H1 (cell line): ENCODE data around the gene UTRN. TPM values are rescaled to one million over a fixed set of nuclear protein-coding genes. Genes with fewer than 3 reads are reported as not detected.

Source experiments
- CTCF ChIA-PET: fragments of 300-600 bp; sonication (Branson Sonifier 250); formaldehyde crosslinking; loops from one replicate; lab custom pipeline; 2021; ENCODE audit not compliant: partially characterized antibody; lab: Charles Lee
- POLR2A ChIA-PET: fragments of 300-600 bp; sonication (Branson Sonifier 250); formaldehyde crosslinking; loops from one replicate; lab custom pipeline; 2021; ENCODE audit warnings: inconsistent platforms; ENCODE audit not compliant: partially characterized antibody; lab: Charles Lee
- DNase-seq, 2 experiments: peaks; one replicate each; pipeline versions ENCODE4 v3.0.0 to v3.0.0-alpha.2; 2010 to 2022; ENCODE audit warnings: low spot score in 2 of 2, low read depth in 1 of 2, mixed read lengths in 1 of 2
- FAIRE-seq: peaks from 2 replicates; lab custom pipeline; 2011; peaks lifted over from hg19 to GRCh38; lab: Jason Lieb, UNC
- H2AFZ ChIP-seq: 2 replicates; pipeline ENCODE4 v1.8.1; 2012; ENCODE audit warnings: low read length, inconsistent platforms
- H2AK5ac ChIP-seq: 2 replicates; pipeline ENCODE4 v1.6.1; 2013; ENCODE audit warnings: low read depth, low read length
- H2BK120ac ChIP-seq: replicated peaks from 2 replicates; pipeline ENCODE3; 2013; ENCODE audit warnings: low read depth, low read length, inconsistent platforms
- H2BK12ac ChIP-seq: 2 replicates; pipeline ENCODE4 v1.6.1; 2013; ENCODE audit warnings: low read depth, low read length
- H2BK15ac ChIP-seq: 2 replicates; pipeline ENCODE4 v1.6.1; 2013; ENCODE audit warnings: low read length
- H2BK20ac ChIP-seq: 2 replicates; pipeline ENCODE4 v1.6.1; 2013; ENCODE audit warnings: low read length
- H2BK5ac ChIP-seq: 2 replicates; pipeline ENCODE4 v1.6.1; 2013; ENCODE audit warnings: low read depth, low read length
- H3K14ac ChIP-seq: 2 replicates; pipeline ENCODE4 v1.6.1; 2013; ENCODE audit warnings: inconsistent platforms; ENCODE audit not compliant: insufficient read length
- H3K18ac ChIP-seq: 2 replicates; pipeline ENCODE4 v1.6.1; 2013; ENCODE audit warnings: low read length; ENCODE audit errors: extremely low read depth
- H3K23ac ChIP-seq: 2 replicates; pipeline ENCODE4 v1.6.1; 2013; ENCODE audit warnings: inconsistent platforms; ENCODE audit not compliant: insufficient read length
- H3K23me2 ChIP-seq: 2 replicates; pipeline ENCODE4 v1.6.1; 2013; ENCODE audit warnings: low read depth, low read length
- H3K27ac ChIP-seq: 2 replicates; pipeline ENCODE4 v1.6.1; 2011; ENCODE audit warnings: low read depth, low read length, inconsistent platforms
- H3K27me3 ChIP-seq, 4 experiments: replicated peaks in 1 of 4; 1 replicate in 1 of 4; 2 replicates in 3 of 4; pipeline versions ENCODE4 v1.6.1 to v1.8.1; 2011 to 2013; ENCODE audit warnings: low read length in 3 of 4, mild to moderate bottlenecking in 3 of 4, inconsistent platforms in 2 of 4, mixed read lengths in 2 of 4, moderate library complexity in 1 of 4; ENCODE audit not compliant: control insufficient read depth in 3 of 4, insufficient read depth in 3 of 4; ENCODE audit errors: extremely low read depth in 1 of 4
- H3K36me3 ChIP-seq, 4 experiments: 2 replicates each; pipeline versions ENCODE4 v1.6.1 to v1.8.1; 2011 to 2013; ENCODE audit warnings: mild to moderate bottlenecking in 4 of 4, low read length in 3 of 4, moderate library complexity in 2 of 4, control low read depth in 1 of 4, inconsistent platforms in 1 of 4; ENCODE audit not compliant: insufficient read depth in 4 of 4, control insufficient read depth in 2 of 4
- H3K4ac ChIP-seq: replicated peaks from 2 replicates; pipeline ENCODE3; 2013; ENCODE audit warnings: low read length, low read depth, mixed read lengths, inconsistent platforms; ENCODE audit not compliant: insufficient read length
- H3K4me1 ChIP-seq, 4 experiments: replicated peaks in 1 of 4; 1 replicate in 1 of 4; 2 replicates in 3 of 4; pipeline versions ENCODE4 v1.6.1 to v1.8.1; 2011 to 2013; ENCODE audit warnings: low read length in 3 of 4, inconsistent platforms in 2 of 4, mixed read lengths in 1 of 4; ENCODE audit not compliant: insufficient read depth in 4 of 4, control insufficient read depth in 3 of 4
- H3K4me2 ChIP-seq, 2 experiments: 2 replicates each; pipeline versions ENCODE4 v1.6.1 to v1.8.1; 2011 to 2013; ENCODE audit warnings: low read depth in 2 of 2, low read length in 2 of 2, control low read depth in 1 of 2, inconsistent platforms in 1 of 2, mild to moderate bottlenecking in 1 of 2; ENCODE audit not compliant: insufficient read depth in 1 of 2
- H3K4me3 ChIP-seq, 4 experiments: fragments of 200-600, 300-600 bp in 1 of 4; sonication (generic), shearing (Covaris generic), sonication (Bioruptor Twin) in 1 of 4; 2 replicates each; pipeline versions ENCODE4 v1.5.1 to v1.8.1; 2011 to 2016; ENCODE audit warnings: low read length in 4 of 4, low read depth in 3 of 4, control low read depth in 2 of 4, inconsistent platforms in 2 of 4, mild to moderate bottlenecking in 2 of 4, mixed read lengths in 1 of 4, moderate library complexity in 1 of 4; ENCODE audit not compliant: insufficient read depth in 2 of 4; ENCODE audit errors: extremely low read depth in 1 of 4
- H3K56ac ChIP-seq: replicated peaks from 2 replicates; pipeline ENCODE3; 2013; ENCODE audit warnings: low read depth, mild to moderate bottlenecking, mixed read lengths, low read length, inconsistent platforms; ENCODE audit not compliant: insufficient read length
- H3K79me1 ChIP-seq: 2 replicates; pipeline ENCODE4 v1.6.1; 2013; ENCODE audit warnings: low read depth, low read length, control low read depth
- H3K79me2 ChIP-seq, 2 experiments: 2 replicates each; pipeline versions ENCODE4 v1.6.1 to v1.8.1; 2012 to 2013; ENCODE audit warnings: low read length in 2 of 2, mild to moderate bottlenecking in 2 of 2, inconsistent platforms in 1 of 2; ENCODE audit not compliant: insufficient read depth in 2 of 2, control insufficient read depth in 1 of 2
- H3K9ac ChIP-seq, 4 experiments: replicated peaks in 1 of 4; 1 replicate in 1 of 4; 2 replicates in 3 of 4; pipeline versions ENCODE4 v1.6.1 to v1.8.1; 2011 to 2013; ENCODE audit warnings: low read depth in 3 of 4, low read length in 3 of 4, control low read depth in 2 of 4, mild to moderate bottlenecking in 2 of 4, moderate library complexity in 2 of 4, inconsistent platforms in 1 of 4; ENCODE audit errors: extremely low read depth in 1 of 4
- H3K9me3 ChIP-seq, 2 experiments: 2 replicates each; pipeline versions ENCODE4 v1.6.1 to v1.8.1; 2012 to 2013; ENCODE audit warnings: mild to moderate bottlenecking in 2 of 2, moderate library complexity in 2 of 2, control low read depth in 1 of 2, inconsistent platforms in 1 of 2, low read depth in 1 of 2, low read length in 1 of 2, mixed read lengths in 1 of 2; ENCODE audit not compliant: insufficient read depth in 2 of 2
- H4K20me1 ChIP-seq, 2 experiments: replicated peaks in 1 of 2; 2 replicates each; pipeline versions ENCODE3 to v1.8.1; 2011 to 2013; ENCODE audit warnings: inconsistent platforms in 2 of 2, low read length in 2 of 2, mild to moderate bottlenecking in 1 of 2; ENCODE audit not compliant: insufficient read depth in 2 of 2, control insufficient read depth in 1 of 2
- H4K5ac ChIP-seq: 2 replicates; pipeline ENCODE4 v1.6.1; 2013; ENCODE audit warnings: low read length, low read depth, mixed read lengths, inconsistent platforms; ENCODE audit not compliant: insufficient read length
- H4K8ac ChIP-seq: 2 replicates; pipeline ENCODE4 v1.8.0; 2013; ENCODE audit warnings: mild to moderate bottlenecking, moderate library complexity, low read length, inconsistent platforms; ENCODE audit not compliant: insufficient read depth; ENCODE audit errors: extremely low read depth
- H4K91ac ChIP-seq: replicated peaks from 2 replicates; pipeline ENCODE3; 2013; ENCODE audit warnings: low read length, mixed read lengths, inconsistent platforms; ENCODE audit not compliant: insufficient read length
- CREB1 ChIP-seq: IDR thresholded peaks from 2 replicates; pipeline ENCODE4 v1.6.1; 2012; ENCODE audit warnings: inconsistent platforms
- KDM4A ChIP-seq: IDR thresholded peaks from one replicate; pipeline ENCODE4 v1.7.1; 2012; ENCODE audit warnings: low read depth, mild to moderate bottlenecking, moderate library complexity, low read length, inconsistent platforms; ENCODE audit not compliant: severe bottlenecking
- MAFK ChIP-seq: IDR thresholded peaks from 2 replicates; pipeline ENCODE4 v1.6.1; 2012; ENCODE audit warnings: low read depth, mild to moderate bottlenecking, improper control_type of control experiment, low read length
- POLR2AphosphoS5 ChIP-seq: IDR thresholded peaks from 2 replicates; pipeline ENCODE4 v1.6.1; 2011; ENCODE audit warnings: low read depth, low read length
- WGBS, 2 experiments: shearing (Covaris generic) in 1 of 2; methylation state at CpG; one replicate each; pipeline versions ENCODE4 v1.1.6 to v1.1.7; 2013 to 2015; ENCODE audit warnings: low lambda C conversion rate in 2 of 2, mixed read lengths in 2 of 2, inconsistent platforms in 1 of 2, low coverage in 1 of 2, missing lambda C conversion rate in 1 of 2; ENCODE audit not compliant: insufficient replicate concordance in 2 of 2, insufficient coverage in 1 of 2, insufficient read length in 1 of 2; ENCODE audit errors: extremely low coverage in 1 of 2, missing lambda C conversion rate in 1 of 2; 5-methylcytosine and 5-hydroxymethylcytosine counted together
- polyA plus RNA-seq, 7 experiments: library from polyadenylated mRNA; depleted of rRNA in 3 of 7; stranded (reverse) in 5 of 7; unstranded in 2 of 7; fragments of >200 nt in 5 of 7; fragments of 200-250 nt in 2 of 7; gene quantifications; 1 replicate in 5 of 7; 2 replicates in 1 of 7; 4 replicates in 1 of 7; pipeline versions ENCODE4 v1.2.1 to v1.2.3, GENCODE V29; 2011 to 2013; ENCODE audit warnings: missing spikeins in 2 of 7, mixed read lengths in 2 of 7
- total RNA-seq: library from RNA; stranded (reverse); fragmentation: NEBNext Ultra II Directional; extraction: Animal tissue kit (Norgen Biotek cat#: 25700); gene quantifications from 2 replicates; pipeline ENCODE4 v1.2.1, GENCODE V29; 2021
- TF ChIP-seq, protein P1 (sequence below), 3 experiments: IDR thresholded peaks; 1 replicate in 2 of 3; 2 replicates in 1 of 3; pipeline versions ENCODE4 v1.5.1 to v1.6.1; 2011; ENCODE audit warnings: low read length in 3 of 3, mild to moderate bottlenecking in 3 of 3, inconsistent platforms in 2 of 3, low read depth in 1 of 3, moderate library complexity in 1 of 3; ENCODE audit not compliant: insufficient read depth in 1 of 3; ENCODE audit errors: control extremely low read depth in 1 of 3

The UTRN gene
- total and polyA plus RNA-seq, 2 of the 8 experiments (the other 6 are each of a cell fraction or from before 2014, with no cell fraction given): 25.0 to 112 TPM

DNA sequence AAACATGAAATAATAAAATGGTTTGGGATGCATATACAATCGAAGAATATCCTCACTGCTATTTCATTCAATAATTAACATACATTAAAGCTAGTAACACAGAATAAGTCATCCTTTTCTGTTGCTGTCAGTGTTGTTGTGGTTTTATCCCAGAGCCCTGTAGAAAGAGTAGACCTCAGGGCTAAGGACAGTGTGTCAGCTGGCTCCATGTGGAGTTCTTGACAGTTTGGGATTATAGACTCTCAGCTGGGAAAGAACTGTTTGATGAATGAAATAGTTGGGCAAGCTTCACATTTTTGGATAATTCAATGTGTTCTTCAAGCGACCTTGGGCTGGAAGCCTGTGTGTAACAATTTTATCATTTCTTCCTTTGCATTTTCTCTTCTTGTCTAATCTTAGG lies 10.1 kb downstream of the UTRN start:
- CTCF ChIA-PET: interaction anchor here (1.0 kb wide), 1 partner anchor 60 kb away, joined by 3 read pairs; no protein-coding TSS in a partner anchor
- peaks cover 0 to 8% of the 10 kb centered on the region in 2 experiments; a peak in 2 of 4 replicates for H3K79me2 ChIP-seq

More for the DNA sequence above, 10.1 kb downstream of the UTRN start:
- no peak overlapping the region for H3K27ac ChIP-seq
- no peaks in the 10 kb centered on the region; the same call in 1 of the 2 replicates for H3K23me2 ChIP-seq
- H4K91ac ChIP-seq: no peak overlapping the region
- H3K18ac ChIP-seq: no peak overlapping the region
- DNase-seq (no peak), FAIRE-seq (no peak)
- no peak overlapping the region for H2AK5ac ChIP-seq
- no peaks in the 10 kb centered on the region; a peak in 1 of 7 replicates for H3K27me3 ChIP-seq
- no peak overlapping the region for H2AFZ ChIP-seq
- no peak overlapping the region for H3K56ac ChIP-seq
- H2BK12ac ChIP-seq: no peak overlapping the region
- H3K79me1 ChIP-seq: no peaks in the 10 kb centered on the region; the same call in 1 of the 2 replicates
- peaks cover 0 to 34% (median 6%) of the 10 kb centered on the region in 4 experiments; a peak in 4 of 8 replicates for H3K36me3 ChIP-seq
- no peak overlapping the region for H3K23ac ChIP-seq
- POLR2A ChIA-PET: interaction anchor here (1.3 to 1.6 kb wide), 2 partner anchors 8 to 32 kb away, joined by 3 to 6 read pairs; no protein-coding TSS in a partner anchor
- no peak overlapping the region for H2BK15ac ChIP-seq
- peaks cover 7 to 10% of the 10 kb centered on the region in 2 experiments; a peak in 3 of 4 replicates for H3K9me3 ChIP-seq
- no peak overlapping the region for H2BK20ac ChIP-seq
- peaks cover 0 to 1% of the 10 kb centered on the region in 2 experiments for H4K20me1 ChIP-seq
- no peak overlapping the region for H3K4me3 ChIP-seq
- H3K14ac ChIP-seq: no peak overlapping the region
- WGBS, 2 experiments: 88% methylated on average over 2 of the region's 2 CpGs; no CpG with 5 or more reads in 1 of the 2 experiments
- H4K5ac ChIP-seq: no peak overlapping the region
- no peak overlapping the region for H3K9ac ChIP-seq
- no peak overlapping the region for H3K4ac ChIP-seq
- H2BK5ac ChIP-seq: no peak overlapping the region
- no peaks in the 10 kb centered on the region for H3K4me1 ChIP-seq
- no peak overlapping the region for H3K4me2 ChIP-seq
- H2BK120ac ChIP-seq: no peak overlapping the region
- TF ChIP-seq MAFK (no peak), CREB1 (no peak), KDM4A (no peak), POLR2AphosphoS5 (no peak)
- TF ChIP-seq, protein P1, sequence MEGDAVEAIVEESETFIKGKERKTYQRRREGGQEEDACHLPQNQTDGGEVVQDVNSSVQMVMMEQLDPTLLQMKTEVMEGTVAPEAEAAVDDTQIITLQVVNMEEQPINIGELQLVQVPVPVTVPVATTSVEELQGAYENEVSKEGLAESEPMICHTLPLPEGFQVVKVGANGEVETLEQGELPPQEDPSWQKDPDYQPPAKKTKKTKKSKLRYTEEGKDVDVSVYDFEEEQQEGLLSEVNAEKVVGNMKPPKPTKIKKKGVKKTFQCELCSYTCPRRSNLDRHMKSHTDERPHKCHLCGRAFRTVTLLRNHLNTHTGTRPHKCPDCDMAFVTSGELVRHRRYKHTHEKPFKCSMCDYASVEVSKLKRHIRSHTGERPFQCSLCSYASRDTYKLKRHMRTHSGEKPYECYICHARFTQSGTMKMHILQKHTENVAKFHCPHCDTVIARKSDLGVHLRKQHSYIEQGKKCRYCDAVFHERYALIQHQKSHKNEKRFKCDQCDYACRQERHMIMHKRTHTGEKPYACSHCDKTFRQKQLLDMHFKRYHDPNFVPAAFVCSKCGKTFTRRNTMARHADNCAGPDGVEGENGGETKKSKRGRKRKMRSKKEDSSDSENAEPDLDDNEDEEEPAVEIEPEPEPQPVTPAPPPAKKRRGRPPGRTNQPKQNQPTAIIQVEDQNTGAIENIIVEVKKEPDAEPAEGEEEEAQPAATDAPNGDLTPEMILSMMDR (IDR thresholded peaks at IDR 0.05; ENCODE audit: control extremely low read depth in 1 of 3, insufficient read depth in 1 of 3, low read depth in 1 of 3, low read length in 3 of 3): no peak
- TF ChIP-seq, all 59 proteins: peak for 0
- H4K8ac ChIP-seq: no peak overlapping the region
